GM12878 (cell line): ENCODE measurements around the gene TMEM131L. TPM values are rescaled to one million over a fixed set of nuclear protein-coding genes. Genes with fewer than 3 reads are reported as not detected.

Source experiments
- ATF7 ChIP-seq: fragments of 450-650 bp; IDR thresholded peaks from 2 replicates; pipeline ENCODE4 v1.6.1; 2016; ENCODE audit warnings: low read depth, mild to moderate bottlenecking
- BCL11A ChIP-seq: IDR thresholded peaks from 2 replicates; pipeline ENCODE4 v1.6.1; 2011; ENCODE audit warnings: low read depth, low read length
- BHLHE40 ChIP-seq, 2 experiments: fragments of 450-650 bp in 1 of 2; IDR thresholded peaks; 2 replicates each; pipeline ENCODE4 v1.6.1; 2011 to 2017; ENCODE audit warnings: low read depth in 2 of 2, borderline replicate concordance in 1 of 2, improper control_type of control experiment in 1 of 2, low read length in 1 of 2, mild to moderate bottlenecking in 1 of 2
- BMI1 ChIP-seq: fragments of 450-650 bp; IDR thresholded peaks from 2 replicates; pipeline ENCODE4 v1.6.1; 2016; ENCODE audit warnings: mild to moderate bottlenecking, moderate library complexity, borderline replicate concordance
- CHD4 ChIP-seq: fragments of 200-600 bp; sonication (generic); IDR thresholded peaks from 2 replicates; pipeline ENCODE4 v1.6.1; 2016; ENCODE audit warnings: mild to moderate bottlenecking
- CREB1 ChIP-seq: IDR thresholded peaks from 2 replicates; pipeline ENCODE4 v1.6.1; 2012; ENCODE audit warnings: low read depth, mild to moderate bottlenecking, inconsistent platforms
- EED ChIP-seq: sonication (generic); IDR thresholded peaks from 2 replicates; pipeline ENCODE4 v1.6.1; 2016; ENCODE audit warnings: antibody characterized with exemption, low read depth
- JUND ChIP-seq: IDR thresholded peaks from 2 replicates; pipeline ENCODE4 v1.6.1; 2012; ENCODE audit warnings: low read depth, mild to moderate bottlenecking, low read length, improper control_type of control experiment, moderate library complexity
- LARP7 ChIP-seq: fragments of 450-650 bp; IDR thresholded peaks from 2 replicates; pipeline ENCODE4 v1.6.1; 2017; ENCODE audit warnings: mild to moderate bottlenecking
- MYC ChIP-seq: IDR thresholded peaks from 2 replicates; pipeline ENCODE4 v1.6.1; 2011; ENCODE audit warnings: mild to moderate bottlenecking, low read length, moderate library complexity, inconsistent platforms; ENCODE audit not compliant: insufficient read depth, insufficient replicate concordance, insufficient read length, severe bottlenecking
- PML ChIP-seq: IDR thresholded peaks from 2 replicates; pipeline ENCODE4 v1.6.1; 2012; ENCODE audit warnings: low read length, inconsistent platforms
- RB1 ChIP-seq: fragments of 450-650 bp; formaldehyde crosslinking; IDR thresholded peaks from 2 replicates; pipeline ENCODE4 v1.6.1; 2017; ENCODE audit warnings: mild to moderate bottlenecking, borderline replicate concordance
- SIN3A ChIP-seq: IDR thresholded peaks from 2 replicates; pipeline ENCODE4 v1.6.1; 2012; ENCODE audit warnings: low read depth, low read length, improper control_type of control experiment
- SPI1 ChIP-seq: IDR thresholded peaks from 2 replicates; pipeline ENCODE4 v1.6.1; 2011; ENCODE audit warnings: low read depth, mild to moderate bottlenecking, low read length, moderate library complexity, borderline replicate concordance; ENCODE audit not compliant: insufficient read depth
- SUPT20H ChIP-seq: IDR thresholded peaks from 2 replicates; pipeline ENCODE4 v1.6.1; 2011; ENCODE audit warnings: low read depth, mild to moderate bottlenecking, low read length, moderate library complexity, borderline replicate concordance; ENCODE audit not compliant: control insufficient read depth
- WRNIP1 ChIP-seq: IDR thresholded peaks from 2 replicates; pipeline ENCODE4 v1.6.1; 2011; ENCODE audit warnings: low read depth, low read length, improper control_type of control experiment, borderline replicate concordance
- YY1 ChIP-seq: IDR thresholded peaks from 2 replicates; pipeline ENCODE4 v1.6.1; 2011; ENCODE audit warnings: low read depth, mild to moderate bottlenecking, low read length
- ZNF217 ChIP-seq: fragments of 450-650 bp; IDR thresholded peaks from 2 replicates; pipeline ENCODE4 v1.6.1; 2017; ENCODE audit warnings: antibody characterized with exemption, mild to moderate bottlenecking
- ZSCAN29 ChIP-seq: fragments of 450-650 bp; IDR thresholded peaks from 2 replicates; pipeline ENCODE4 v1.6.1; 2017; ENCODE audit warnings: mild to moderate bottlenecking, moderate library complexity
- polyA plus RNA-seq, 11 experiments: library from polyadenylated mRNA; depleted of rRNA in 4 of 11; unstranded in 6 of 11; stranded (reverse) in 5 of 11; fragments of >200 nt; fragmentation: Nextera tagmentation in 4 of 11; fragmentation: Illumina TruSeq in 1 of 11; extraction: Ambion mirVana in 4 of 11; extraction: Trizol in 1 of 11; gene quantifications; 1 replicate in 1 of 11; 2 replicates in 10 of 11; pipeline versions ENCODE4 v1.2.1 to v1.2.3, GENCODE V29; 2011 to 2016; ENCODE audit warnings: inconsistent platforms in 2 of 11, missing spikeins in 2 of 11, low read depth in 1 of 11
- total RNA-seq, 4 experiments: library from RNA; depleted of rRNA in 3 of 4; stranded (reverse); fragments of >200 nt in 3 of 4; fragmentation: Illumina TruSeq in 1 of 4; extraction: Trizol in 1 of 4; gene quantifications; 2 replicates each; pipeline versions ENCODE4 v1.2.1 to v1.2.3, GENCODE V29; 2013 to 2021
- TF ChIP-seq, protein P1 (sequence below): fragments of 450-650 bp; IDR thresholded peaks from 2 replicates; pipeline ENCODE4 v1.6.1; 2018; ENCODE audit warnings: mild to moderate bottlenecking, low read depth, moderate library complexity; ENCODE audit not compliant: partially characterized antibody
- TF ChIP-seq, protein P2 (sequence below): fragments of 450-650 bp; IDR thresholded peaks from 2 replicates; pipeline ENCODE4 v1.6.1; 2016; ENCODE audit warnings: mild to moderate bottlenecking, moderate library complexity, borderline replicate concordance
- TF ChIP-seq, protein P3 (sequence below): fragments of 450-650 bp; IDR thresholded peaks from 2 replicates; pipeline ENCODE4 v1.6.1; 2017; ENCODE audit warnings: low read depth, mild to moderate bottlenecking, moderate library complexity

Gene TMEM131L
- total and polyA plus RNA-seq, 10 of the 15 experiments (the other 5 are each of a cell fraction or from before 2014, with no cell fraction given) = 8.5 to 101 (median 74.4) TPM

DNA sequence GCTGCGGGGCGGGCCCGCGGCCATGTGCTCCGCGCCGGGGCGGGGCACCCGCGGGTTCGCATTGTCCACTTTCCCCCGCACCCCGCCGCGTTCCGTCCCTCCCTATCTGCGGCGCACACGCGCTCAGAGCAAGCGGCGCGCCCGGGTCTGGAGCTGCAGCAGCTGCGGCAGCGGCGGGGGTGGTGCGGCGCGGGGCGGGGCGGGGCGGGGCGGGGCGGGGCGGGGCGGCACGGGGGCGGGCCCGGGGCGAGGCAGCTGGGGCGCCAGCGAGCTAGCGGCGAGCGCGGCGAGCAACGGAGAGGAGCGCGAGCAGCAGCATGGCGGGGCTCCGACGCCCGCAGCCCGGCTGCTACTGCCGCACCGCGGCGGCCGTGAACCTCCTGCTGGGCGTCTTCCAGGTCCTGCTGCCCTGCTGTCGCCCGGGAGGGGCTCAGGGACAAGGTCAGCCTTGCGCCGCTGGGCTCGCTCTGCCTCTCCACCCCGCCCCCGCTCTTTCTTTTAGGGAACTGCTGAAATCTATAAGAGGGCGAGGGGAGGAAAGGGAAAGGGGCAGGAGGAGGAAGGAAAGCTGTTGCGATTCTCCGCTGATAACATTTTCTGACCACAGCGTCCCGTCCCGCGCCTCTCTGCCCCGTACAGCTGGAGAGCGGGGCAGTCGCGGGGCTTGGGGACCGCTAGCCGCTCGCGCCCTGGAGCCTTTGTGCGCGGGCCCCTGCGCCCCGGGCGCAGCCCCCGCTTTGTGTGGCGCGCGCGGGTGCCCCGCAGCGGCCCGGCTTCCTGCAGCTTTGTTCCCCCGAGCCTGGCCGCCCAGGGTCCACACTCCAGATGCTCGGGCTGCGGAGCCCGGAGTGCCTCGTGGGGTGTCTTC, at the start of gene TMEM131L (continued):
- TF ChIP-seq SUPT20H (no peak), WRNIP1 (no peak), ZNF217 (no peak; the same call in 1 of the 2 replicates), SIN3A (peak; percentile 71), ATF7 (no peak), SPI1 (peak; percentile 57), BCL11A (no peak), YY1 (peak; percentile 88), CHD4 (no peak), ZSCAN29 (no peak), BMI1 (no peak), RB1 (no peak), PML (peak; percentile 77; the same call in 1 of the 2 replicates), JUND (no peak), BHLHE40 (IDR thresholded peaks at IDR 0.05; ENCODE audit: borderline replicate concordance in 1 of 2, low read depth in 2 of 2, low read length in 1 of 2) (peak in 1 of 2 experiments; percentile 42; a peak in 1 of 4 replicates), EED (no peak), MYC (no peak), LARP7 (peak; percentile 68), CREB1 (no peak)
- TF ChIP-seq, protein P1, sequence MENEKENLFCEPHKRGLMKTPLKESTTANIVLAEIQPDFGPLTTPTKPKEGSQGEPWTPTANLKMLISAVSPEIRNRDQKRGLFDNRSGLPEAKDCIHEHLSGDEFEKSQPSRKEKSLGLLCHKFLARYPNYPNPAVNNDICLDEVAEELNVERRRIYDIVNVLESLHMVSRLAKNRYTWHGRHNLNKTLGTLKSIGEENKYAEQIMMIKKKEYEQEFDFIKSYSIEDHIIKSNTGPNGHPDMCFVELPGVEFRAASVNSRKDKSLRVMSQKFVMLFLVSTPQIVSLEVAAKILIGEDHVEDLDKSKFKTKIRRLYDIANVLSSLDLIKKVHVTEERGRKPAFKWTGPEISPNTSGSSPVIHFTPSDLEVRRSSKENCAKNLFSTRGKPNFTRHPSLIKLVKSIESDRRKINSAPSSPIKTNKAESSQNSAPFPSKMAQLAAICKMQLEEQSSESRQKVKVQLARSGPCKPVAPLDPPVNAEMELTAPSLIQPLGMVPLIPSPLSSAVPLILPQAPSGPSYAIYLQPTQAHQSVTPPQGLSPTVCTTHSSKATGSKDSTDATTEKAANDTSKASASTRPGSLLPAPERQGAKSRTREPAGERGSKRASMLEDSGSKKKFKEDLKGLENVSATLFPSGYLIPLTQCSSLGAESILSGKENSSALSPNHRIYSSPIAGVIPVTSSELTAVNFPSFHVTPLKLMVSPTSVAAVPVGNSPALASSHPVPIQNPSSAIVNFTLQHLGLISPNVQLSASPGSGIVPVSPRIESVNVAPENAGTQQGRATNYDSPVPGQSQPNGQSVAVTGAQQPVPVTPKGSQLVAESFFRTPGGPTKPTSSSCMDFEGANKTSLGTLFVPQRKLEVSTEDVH = no peak
- TF ChIP-seq, protein P2, sequence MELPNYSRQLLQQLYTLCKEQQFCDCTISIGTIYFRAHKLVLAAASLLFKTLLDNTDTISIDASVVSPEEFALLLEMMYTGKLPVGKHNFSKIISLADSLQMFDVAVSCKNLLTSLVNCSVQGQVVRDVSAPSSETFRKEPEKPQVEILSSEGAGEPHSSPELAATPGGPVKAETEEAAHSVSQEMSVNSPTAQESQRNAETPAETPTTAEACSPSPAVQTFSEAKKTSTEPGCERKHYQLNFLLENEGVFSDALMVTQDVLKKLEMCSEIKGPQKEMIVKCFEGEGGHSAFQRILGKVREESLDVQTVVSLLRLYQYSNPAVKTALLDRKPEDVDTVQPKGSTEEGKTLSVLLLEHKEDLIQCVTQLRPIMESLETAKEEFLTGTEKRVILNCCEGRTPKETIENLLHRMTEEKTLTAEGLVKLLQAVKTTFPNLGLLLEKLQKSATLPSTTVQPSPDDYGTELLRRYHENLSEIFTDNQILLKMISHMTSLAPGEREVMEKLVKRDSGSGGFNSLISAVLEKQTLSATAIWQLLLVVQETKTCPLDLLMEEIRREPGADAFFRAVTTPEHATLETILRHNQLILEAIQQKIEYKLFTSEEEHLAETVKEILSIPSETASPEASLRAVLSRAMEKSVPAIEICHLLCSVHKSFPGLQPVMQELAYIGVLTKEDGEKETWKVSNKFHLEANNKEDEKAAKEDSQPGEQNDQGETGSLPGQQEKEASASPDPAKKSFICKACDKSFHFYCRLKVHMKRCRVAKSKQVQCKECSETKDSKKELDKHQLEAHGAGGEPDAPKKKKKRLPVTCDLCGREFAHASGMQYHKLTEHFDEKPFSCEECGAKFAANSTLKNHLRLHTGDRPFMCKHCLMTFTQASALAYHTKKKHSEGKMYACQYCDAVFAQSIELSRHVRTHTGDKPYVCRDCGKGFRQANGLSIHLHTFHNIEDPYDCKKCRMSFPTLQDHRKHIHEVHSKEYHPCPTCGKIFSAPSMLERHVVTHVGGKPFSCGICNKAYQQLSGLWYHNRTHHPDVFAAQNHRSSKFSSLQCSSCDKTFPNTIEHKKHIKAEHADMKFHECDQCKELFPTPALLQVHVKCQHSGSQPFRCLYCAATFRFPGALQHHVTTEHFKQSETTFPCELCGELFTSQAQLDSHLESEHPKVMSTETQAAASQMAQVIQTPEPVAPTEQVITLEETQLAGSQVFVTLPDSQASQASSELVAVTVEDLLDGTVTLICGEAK = no peak
- TF ChIP-seq, protein P3, sequence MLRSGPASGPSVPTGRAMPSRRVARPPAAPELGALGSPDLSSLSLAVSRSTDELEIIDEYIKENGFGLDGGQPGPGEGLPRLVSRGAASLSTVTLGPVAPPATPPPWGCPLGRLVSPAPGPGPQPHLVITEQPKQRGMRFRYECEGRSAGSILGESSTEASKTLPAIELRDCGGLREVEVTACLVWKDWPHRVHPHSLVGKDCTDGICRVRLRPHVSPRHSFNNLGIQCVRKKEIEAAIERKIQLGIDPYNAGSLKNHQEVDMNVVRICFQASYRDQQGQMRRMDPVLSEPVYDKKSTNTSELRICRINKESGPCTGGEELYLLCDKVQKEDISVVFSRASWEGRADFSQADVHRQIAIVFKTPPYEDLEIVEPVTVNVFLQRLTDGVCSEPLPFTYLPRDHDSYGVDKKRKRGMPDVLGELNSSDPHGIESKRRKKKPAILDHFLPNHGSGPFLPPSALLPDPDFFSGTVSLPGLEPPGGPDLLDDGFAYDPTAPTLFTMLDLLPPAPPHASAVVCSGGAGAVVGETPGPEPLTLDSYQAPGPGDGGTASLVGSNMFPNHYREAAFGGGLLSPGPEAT = no peak
